HEK293 (cell line): ENCODE results near the gene ROPN1L.
A peak's percentile ranks its signal among the peaks of the same experiment; 100 is the strongest.

ENCODE experiments used
- CTCF ChIA-PET: fragments of 350-600 bp; formaldehyde crosslinking; extraction: SDS; loops from one replicate; lab custom pipeline; 2021; ENCODE audit warnings: antibody characterized with exemption; lab: Yijun Ruan, JAX
- POLR2A ChIA-PET: fragments of 300-600 bp; formaldehyde crosslinking; extraction: SDS; loops from one replicate; lab custom pipeline; 2020; ENCODE audit warnings: antibody characterized with exemption, inconsistent platforms; lab: Yijun Ruan, JAX
- H3K27ac ChIP-seq: fragments of 200-500 bp; sonication (Bioruptor generic); 2 replicates; pipeline ENCODE4 v1.5.1; 2014; ENCODE audit warnings: low read depth, low read length, control low read depth, inconsistent platforms; ENCODE audit errors: extremely low read depth
- H3K36me3 ChIP-seq, 2 experiments: fragments of 200-500 bp in 1 of 2; sonication (Bioruptor generic) in 1 of 2; 1 replicate in 1 of 2; 2 replicates in 1 of 2; pipeline ENCODE4 v1.5.1; 2014 to 2017; ENCODE audit warnings: inconsistent platforms in 2 of 2, low read length in 2 of 2; ENCODE audit not compliant: control insufficient read depth in 2 of 2, insufficient read depth in 1 of 2
- H3K4me1 ChIP-seq: fragments of 200-500 bp; sonication (Bioruptor generic); 2 replicates; pipeline ENCODE4 v1.5.1; 2014; ENCODE audit warnings: mild to moderate bottlenecking, low read length, inconsistent platforms; ENCODE audit not compliant: control insufficient read depth, insufficient read depth
- H3K4me3 ChIP-seq: 2 replicates; pipeline ENCODE4 v1.5.1; 2011; ENCODE audit warnings: low read depth, mild to moderate bottlenecking, control low read depth, low read length, moderate library complexity
- H3K9me3 ChIP-seq: fragments of 200-500 bp; sonication (Bioruptor generic); 2 replicates; pipeline ENCODE4 v1.5.1; 2014; ENCODE audit warnings: low read depth, low read length, inconsistent platforms; ENCODE audit not compliant: control insufficient read depth, insufficient read depth
- ATF2 ChIP-seq: fragments of 450-650 bp; formaldehyde crosslinking; IDR thresholded peaks from 2 replicates; pipeline ENCODE4 v1.5.1; 2016; ENCODE audit warnings: missing biosample characterization, missing genetic modification characterization, low read depth
- GLIS1 ChIP-seq: fragments of 450-650 bp; formaldehyde crosslinking; IDR thresholded peaks from 2 replicates; pipeline ENCODE4 v1.5.1; 2016; ENCODE audit warnings: missing biosample characterization, missing genetic modification characterization
- GLIS2 ChIP-seq: fragments of 450-650 bp; formaldehyde crosslinking; IDR thresholded peaks from 2 replicates; pipeline ENCODE4 v1.5.1; 2016; ENCODE audit warnings: missing biosample characterization, missing genetic modification characterization
- TSHZ1 ChIP-seq: fragments of 450-650 bp; formaldehyde crosslinking; IDR thresholded peaks from 2 replicates; pipeline ENCODE4 v1.5.1; 2016; ENCODE audit warnings: missing biosample characterization, missing genetic modification characterization, borderline replicate concordance
- ZFHX2 ChIP-seq: fragments of 450-650 bp; formaldehyde crosslinking; conservative IDR thresholded peaks from 2 replicates; pipeline ENCODE4 v1.5.1; 2016; ENCODE audit warnings: missing biosample characterization, missing genetic modification characterization
- ZNF10 ChIP-seq: fragments of 450-650 bp; formaldehyde crosslinking; IDR thresholded peaks from 2 replicates; pipeline ENCODE4 v1.5.1; 2017; ENCODE audit warnings: missing biosample characterization, missing genetic modification characterization
- ZNF114 ChIP-seq: fragments of 450-650 bp; formaldehyde crosslinking; IDR thresholded peaks from 2 replicates; pipeline ENCODE4 v1.5.0; 2017; ENCODE audit warnings: missing biosample characterization, missing genetic modification characterization
- ZNF133 ChIP-seq: fragments of 450-650 bp; formaldehyde crosslinking; IDR thresholded peaks from 2 replicates; pipeline ENCODE4 v1.5.1; 2016; ENCODE audit warnings: missing biosample characterization, missing genetic modification characterization
- ZNF169 ChIP-seq: fragments of 450-650 bp; formaldehyde crosslinking; IDR thresholded peaks from 2 replicates; pipeline ENCODE4 v1.5.1; 2016; ENCODE audit warnings: missing biosample characterization, missing genetic modification characterization
- ZNF202 ChIP-seq: fragments of 450-650 bp; formaldehyde crosslinking; IDR thresholded peaks from 2 replicates; pipeline ENCODE4 v1.5.1; 2016; ENCODE audit warnings: missing biosample characterization, missing genetic modification characterization, borderline replicate concordance
- ZNF335 ChIP-seq: fragments of 450-650 bp; formaldehyde crosslinking; conservative IDR thresholded peaks from 2 replicates; pipeline ENCODE4 v1.5.1; 2016; ENCODE audit warnings: missing biosample characterization, missing genetic modification characterization
- ZNF560 ChIP-seq: fragments of 450-650 bp; formaldehyde crosslinking; IDR thresholded peaks from 2 replicates; pipeline ENCODE4 v1.5.1; 2017; ENCODE audit warnings: missing biosample characterization, missing genetic modification characterization, borderline replicate concordance
- ZNF639 ChIP-seq: fragments of 450-650 bp; formaldehyde crosslinking; IDR thresholded peaks from 2 replicates; pipeline ENCODE4 v1.5.1; 2016; ENCODE audit warnings: missing biosample characterization, missing genetic modification characterization
- ZNF658 ChIP-seq: fragments of 450-650 bp; formaldehyde crosslinking; IDR thresholded peaks from 2 replicates; pipeline ENCODE4; 2016; ENCODE audit warnings: missing biosample characterization, missing genetic modification characterization
- ZNF670 ChIP-seq: fragments of 450-650 bp; formaldehyde crosslinking; IDR thresholded peaks from 2 replicates; pipeline ENCODE4 v1.5.1; 2016; ENCODE audit warnings: missing biosample characterization, missing genetic modification characterization, low read depth
- ZNF701 ChIP-seq: fragments of 450-650 bp; formaldehyde crosslinking; IDR thresholded peaks from 2 replicates; pipeline ENCODE4 v1.5.1; 2016; ENCODE audit warnings: missing biosample characterization, missing genetic modification characterization
- ZNF777 ChIP-seq: fragments of 450-650 bp; formaldehyde crosslinking; IDR thresholded peaks from 2 replicates; pipeline ENCODE4 v1.5.1; 2017; ENCODE audit warnings: missing biosample characterization, missing genetic modification characterization, borderline replicate concordance

The ROPN1L gene

GRCh38 chr5:10490927-10491672 lies 49.4 kb downstream of the ROPN1L start:
- Histone ChIP-seq H3K4me1 (no peaks in the 10 kb centered on the region; the same call in none of the 2 replicates), H3K9me3 (no peaks in the 10 kb centered on the region), H3K4me3 (no peak overlapping the region), H3K36me3 (no peaks in the 10 kb centered on the region), H3K27ac (no peak overlapping the region)
- POLR2A ChIA-PET: interaction anchor here (0.6 to 1.3 kb wide), 4 partner anchors 39 to 138 kb away, joined by 3 read pairs; partner anchors contain the start of genes ANKRD33B and MARCHF6
- CTCF ChIA-PET: interaction anchor here (0.7 to 1.4 kb wide), 4 partner anchors 10 to 168 kb away, joined by 3 to 4 read pairs (median 4); no protein-coding TSS in a partner anchor
- no peak for TF ChIP-seq GLIS2 (tag by site-specific recombination)
- no peak for TF ChIP-seq ZNF114
- no peak for TF ChIP-seq ZNF10 (tag by site-specific recombination)
- peak; percentile 21; the same call in 1 of the 2 replicates for TF ChIP-seq GLIS1 (tag by site-specific recombination)
- TF ChIP-seq TSHZ1 (tag by site-specific recombination): no peak
- no peak for TF ChIP-seq ZNF560 (tag by site-specific recombination)
- TF ChIP-seq ZNF670 (tag by site-specific recombination): no peak
- no peak for TF ChIP-seq ZNF335 (tag by site-specific recombination)
- no peak for TF ChIP-seq ZNF169 (tag by site-specific recombination)
- TF ChIP-seq ZNF133 (tag by site-specific recombination): no peak
- TF ChIP-seq ZFHX2: peak; percentile 22; the same call in 1 of the 2 replicates
- peak; percentile 73 for TF ChIP-seq ATF2

DNA sequence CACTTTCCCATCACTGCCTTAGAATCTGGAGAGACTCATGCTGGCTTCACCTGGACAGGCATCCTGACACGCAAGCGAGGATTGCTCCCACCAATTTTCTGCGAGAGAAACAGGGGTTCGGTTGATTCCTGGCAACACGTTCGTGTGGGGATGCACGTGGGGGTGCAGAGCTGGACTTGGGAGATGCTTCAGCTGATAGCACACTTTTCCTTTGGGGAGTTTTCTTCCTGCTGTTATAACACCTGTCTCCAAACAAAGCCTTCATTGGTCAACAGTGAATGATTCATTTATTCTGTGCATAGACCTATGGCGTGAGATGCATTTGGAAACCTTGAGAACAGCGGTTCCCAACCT lies 50.0 kb downstream of the ROPN1L start:
- POLR2A ChIA-PET: interaction anchor here (0.9 kb wide), 1 partner anchor 52 kb away, joined by 3 read pairs; no protein-coding TSS in a partner anchor
- Histone ChIP-seq H3K27ac (no peak overlapping the region), H3K36me3 (no peaks in the 10 kb centered on the region), H3K4me3 (no peak overlapping the region), H3K9me3 (no peaks in the 10 kb centered on the region), H3K4me1 (no peaks in the 10 kb centered on the region; the same call in 1 of the 2 replicates)
- CTCF ChIA-PET: no interaction called here
- TF ChIP-seq ZNF777 (tag by site-specific recombination): no peak

- no peaks in the 10 kb centered on the region for H3K9me3 ChIP-seq
- POLR2A ChIA-PET: no interaction called here
- no peak for TF ChIP-seq ZNF658 (tag by site-specific recombination)
- no peak for TF ChIP-seq ZNF639 (tag by site-specific recombination)
- no peak for TF ChIP-seq ZNF202
- no peak for TF ChIP-seq ZFHX2
- TF ChIP-seq ZNF701 (tag by site-specific recombination): no peak
- TF ChIP-seq, all 188 proteins: peak for 0
- Histone ChIP-seq H3K27ac (no peak overlapping the region), H3K36me3 (no peaks in the 10 kb centered on the region), H3K4me1 (no peaks in the 10 kb centered on the region; the same call in 1 of the 2 replicates), H3K4me3 (no peak overlapping the region)
- CTCF ChIA-PET: interaction anchor here (1.6 kb wide), 1 partner anchor 41 kb away, joined by 5 read pairs; no protein-coding TSS in a partner anchor
These were observed 52.2 kb downstream of the ROPN1L start for GRCh38 chr5:10493884-10494283.
